ENCODE results near the gene SIM2.

Gene SIM2

DNA sequence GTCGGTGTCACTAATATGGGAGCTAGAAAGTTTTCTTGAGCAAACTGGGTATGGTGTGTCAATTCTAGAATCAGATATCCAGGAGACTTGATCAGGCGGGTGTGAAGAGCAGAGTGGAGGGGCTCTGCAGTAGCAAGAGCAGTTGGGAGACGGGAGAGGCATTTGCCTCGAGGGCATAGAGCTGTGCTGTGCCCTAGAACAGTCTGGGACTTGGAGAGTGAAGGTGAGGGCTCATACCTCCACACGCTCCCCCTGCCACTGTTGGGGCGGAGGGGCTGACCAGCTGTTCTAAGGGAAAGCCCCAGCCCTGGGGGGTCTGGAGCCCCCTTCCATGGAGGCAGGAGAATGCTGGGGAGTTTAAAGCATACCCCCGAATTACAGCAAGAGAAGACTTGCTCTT lies 33.8 kb downstream of the SIM2 start:
- TF ChIP-seq SP1 (IDR thresholded peaks at IDR 0.05) (no peak), SUZ12 (IDR thresholded peaks at IDR 0.05) (no peak), CTBP1 (IDR thresholded peaks at IDR 0.05; ENCODE audit: borderline replicate concordance) (no peak), FOXK2 (IDR thresholded peaks at IDR 0.05) (no peak), BHLHE40 (IDR thresholded peaks at IDR 0.05; ENCODE audit: borderline replicate concordance) (no peak), FOXA1 (IDR thresholded peaks at IDR 0.05) (no peak), HDGF (IDR thresholded peaks at IDR 0.05; ENCODE audit: borderline replicate concordance) (no peak), ARNT (IDR thresholded peaks at IDR 0.05) (no peak), ELF4 (IDR thresholded peaks at IDR 0.05) (no peak), L3MBTL2 (conservative IDR thresholded peaks at IDR 0.05) (no peak), LEF1 (IDR thresholded peaks at IDR 0.05; ENCODE audit: borderline replicate concordance) (no peak)
- TF ChIP-seq, protein P1, sequence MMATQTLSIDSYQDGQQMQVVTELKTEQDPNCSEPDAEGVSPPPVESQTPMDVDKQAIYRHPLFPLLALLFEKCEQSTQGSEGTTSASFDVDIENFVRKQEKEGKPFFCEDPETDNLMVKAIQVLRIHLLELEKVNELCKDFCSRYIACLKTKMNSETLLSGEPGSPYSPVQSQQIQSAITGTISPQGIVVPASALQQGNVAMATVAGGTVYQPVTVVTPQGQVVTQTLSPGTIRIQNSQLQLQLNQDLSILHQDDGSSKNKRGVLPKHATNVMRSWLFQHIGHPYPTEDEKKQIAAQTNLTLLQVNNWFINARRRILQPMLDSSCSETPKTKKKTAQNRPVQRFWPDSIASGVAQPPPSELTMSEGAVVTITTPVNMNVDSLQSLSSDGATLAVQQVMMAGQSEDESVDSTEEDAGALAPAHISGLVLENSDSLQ (IDR thresholded peaks at IDR 0.05), result no peak
- DNase-seq (ENCODE audit: extremely low spot score), result no peak
- ChIA-PET POLR2A (interaction anchor here (0.6 kb wide), 1 partner anchor 935 kb away, joined by 3 read pairs; no protein-coding TSS in a partner anchor), CTCF (no interaction called here)

DNA sequence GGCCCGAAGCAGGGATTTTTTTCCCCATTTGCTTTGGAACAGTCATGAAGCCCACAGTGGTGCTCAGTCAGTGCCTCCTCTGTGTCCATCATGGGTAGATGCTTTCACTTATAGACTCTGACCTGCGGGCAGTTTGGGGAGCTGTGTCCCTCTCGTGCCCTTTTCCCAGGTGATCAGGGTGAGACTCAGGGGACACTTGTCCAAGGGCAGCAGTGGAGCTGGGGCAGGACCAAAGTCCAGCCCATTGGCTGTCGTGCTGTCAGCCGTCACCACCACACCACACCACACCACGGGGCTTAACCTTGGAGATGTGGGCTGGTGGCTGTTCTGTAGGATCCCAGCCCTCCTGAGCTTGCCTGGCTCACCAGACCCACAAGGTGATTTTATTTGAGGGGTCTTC lies 34.9 kb downstream of the SIM2 start:
- POLR2A ChIA-PET, result no interaction called here
- CTCF ChIA-PET, result no interaction called here
- TF ChIP-seq SP1 (IDR thresholded peaks at IDR 0.05), result no peak
- DNase-seq (ENCODE audit: extremely low spot score), result no peak

DNA sequence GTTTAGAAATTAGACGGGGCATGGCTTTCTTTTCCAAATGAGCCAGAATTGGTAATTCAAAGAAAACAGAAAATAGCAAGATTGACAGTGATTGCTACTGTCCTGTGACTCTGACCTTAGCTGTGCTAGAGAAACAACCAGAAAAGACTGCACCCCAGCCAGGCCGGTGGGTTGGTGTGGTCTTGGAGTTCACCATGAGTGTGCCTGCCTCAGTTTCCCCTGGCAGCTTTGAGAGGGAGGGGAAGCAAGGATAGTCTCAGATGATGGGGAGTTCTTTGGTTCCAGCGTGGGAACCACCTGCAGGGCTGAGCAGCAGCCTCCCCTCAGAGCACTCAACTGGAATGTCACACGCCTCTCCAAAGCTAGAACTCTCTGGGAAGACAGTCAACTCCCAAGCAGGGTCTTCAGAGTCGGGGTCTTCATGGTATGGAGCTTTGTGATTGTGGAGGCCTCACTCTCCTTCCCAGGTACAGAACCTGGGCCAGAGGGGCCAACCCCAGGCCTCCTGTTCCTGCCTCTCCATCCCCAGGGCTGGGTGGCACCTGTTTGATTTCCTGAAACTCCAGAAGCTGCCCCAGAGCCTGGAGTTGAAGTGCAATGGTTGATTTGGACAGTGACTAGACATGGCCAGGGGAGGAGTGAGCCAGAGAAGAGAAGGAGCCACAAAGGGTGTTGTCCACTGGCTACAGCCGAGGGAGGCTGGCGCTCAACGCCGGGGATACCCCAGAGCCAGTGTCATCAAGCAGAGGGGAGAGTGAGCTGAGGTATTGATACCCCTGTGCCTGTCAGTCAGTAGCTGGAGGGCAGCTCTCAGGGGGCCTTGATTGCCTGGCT lies 35.7 kb downstream of the SIM2 start:
- ChIA-PET CTCF (no interaction called here), POLR2A (no interaction called here)

DNA sequence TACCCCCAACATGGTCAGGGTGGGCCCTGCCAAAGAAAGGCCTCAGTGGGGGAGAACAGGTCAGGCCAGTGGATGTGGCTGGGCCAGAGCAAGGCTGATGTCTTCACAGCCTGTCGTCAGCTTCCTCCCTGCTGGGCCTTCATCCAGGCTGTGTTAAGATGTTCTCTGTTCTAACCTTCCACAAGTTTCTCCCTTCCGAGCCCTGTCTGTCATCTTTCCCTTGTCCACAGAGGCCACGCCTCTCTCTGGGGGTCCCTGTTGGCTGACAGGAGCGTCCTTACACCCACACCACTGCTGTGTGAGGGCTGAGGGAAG lies 36.2 kb downstream of the SIM2 start:
- no peak for DNase-seq (ENCODE audit: extremely low spot score)
- no peak for TF ChIP-seq CTBP1 (IDR thresholded peaks at IDR 0.05; ENCODE audit: borderline replicate concordance)
- no peak for TF ChIP-seq FOXK2 (IDR thresholded peaks at IDR 0.05)
- TF ChIP-seq LEF1 (IDR thresholded peaks at IDR 0.05; ENCODE audit: borderline replicate concordance), result no peak
- no peak for TF ChIP-seq ELF4 (IDR thresholded peaks at IDR 0.05)
- no peak for TF ChIP-seq ZNF384 (IDR thresholded peaks at IDR 0.05)
- TF ChIP-seq HDGF (IDR thresholded peaks at IDR 0.05; ENCODE audit: borderline replicate concordance), result no peak
- no peak for TF ChIP-seq NFRKB (IDR thresholded peaks at IDR 0.05)
- TF ChIP-seq SUZ12 (IDR thresholded peaks at IDR 0.05), result no peak
- no peak for TF ChIP-seq SP1 (IDR thresholded peaks at IDR 0.05)
- ChIA-PET POLR2A (no interaction called here), CTCF (no interaction called here)

More for the DNA sequence above, 35.7 kb downstream of the SIM2 start:
- no peak for DNase-seq (ENCODE audit: extremely low spot score)
- TF ChIP-seq SP1 (IDR thresholded peaks at IDR 0.05), result no peak
- no peak for TF ChIP-seq LEF1 (IDR thresholded peaks at IDR 0.05; ENCODE audit: borderline replicate concordance)
- TF ChIP-seq FOXM1 (IDR thresholded peaks at IDR 0.05; ENCODE audit: borderline replicate concordance), result no peak
- TF ChIP-seq BHLHE40 (IDR thresholded peaks at IDR 0.05; ENCODE audit: borderline replicate concordance), result no peak
- no peak for TF ChIP-seq TARDBP (IDR thresholded peaks at IDR 0.05)
- TF ChIP-seq ZNF384 (IDR thresholded peaks at IDR 0.05), result no peak
- TF ChIP-seq HDGF (IDR thresholded peaks at IDR 0.05; ENCODE audit: borderline replicate concordance), result no peak
- TF ChIP-seq FOXA1 (IDR thresholded peaks at IDR 0.05), result no peak
- TF ChIP-seq, protein P1 (IDR thresholded peaks at IDR 0.05), result no peak

DNA sequence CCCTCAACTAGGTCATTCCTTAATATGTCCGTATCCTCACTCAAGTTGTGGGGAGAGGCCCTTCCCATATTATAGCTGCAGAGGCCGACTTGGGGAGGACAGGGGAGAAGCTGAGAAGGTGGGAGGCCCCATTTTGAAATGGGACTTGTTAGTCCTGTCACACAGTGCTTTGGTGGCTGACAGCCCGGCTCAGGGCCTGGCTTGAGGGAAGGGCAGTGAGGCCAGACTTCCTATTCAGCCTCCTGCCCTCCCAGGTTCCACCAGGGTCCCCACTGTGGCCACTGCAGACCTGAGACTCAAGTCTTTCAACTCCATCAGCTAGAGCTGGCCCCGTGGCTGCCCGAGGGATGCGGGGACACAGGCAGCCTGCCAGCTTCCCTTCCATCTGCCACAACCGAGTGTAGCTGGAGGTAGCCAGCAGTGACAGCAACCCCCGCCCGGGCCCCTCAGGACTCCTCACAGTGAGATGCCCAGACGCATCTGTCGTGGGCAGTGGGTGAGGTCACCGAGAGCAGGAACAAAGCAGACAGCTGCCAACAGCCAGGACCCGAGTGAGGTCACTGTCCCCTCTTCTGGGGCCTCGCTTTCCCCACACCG lies 36.9 kb downstream of the SIM2 start:
- DNase-seq (ENCODE audit: extremely low spot score), result no peak
- TF ChIP-seq NFRKB (IDR thresholded peaks at IDR 0.05) (no peak), SUZ12 (IDR thresholded peaks at IDR 0.05) (no peak), SP1 (IDR thresholded peaks at IDR 0.05) (no peak)
- TF ChIP-seq, protein P1 (IDR thresholded peaks at IDR 0.05), result no peak
- ChIA-PET CTCF (no interaction called here), POLR2A (no interaction called here)

DNA sequence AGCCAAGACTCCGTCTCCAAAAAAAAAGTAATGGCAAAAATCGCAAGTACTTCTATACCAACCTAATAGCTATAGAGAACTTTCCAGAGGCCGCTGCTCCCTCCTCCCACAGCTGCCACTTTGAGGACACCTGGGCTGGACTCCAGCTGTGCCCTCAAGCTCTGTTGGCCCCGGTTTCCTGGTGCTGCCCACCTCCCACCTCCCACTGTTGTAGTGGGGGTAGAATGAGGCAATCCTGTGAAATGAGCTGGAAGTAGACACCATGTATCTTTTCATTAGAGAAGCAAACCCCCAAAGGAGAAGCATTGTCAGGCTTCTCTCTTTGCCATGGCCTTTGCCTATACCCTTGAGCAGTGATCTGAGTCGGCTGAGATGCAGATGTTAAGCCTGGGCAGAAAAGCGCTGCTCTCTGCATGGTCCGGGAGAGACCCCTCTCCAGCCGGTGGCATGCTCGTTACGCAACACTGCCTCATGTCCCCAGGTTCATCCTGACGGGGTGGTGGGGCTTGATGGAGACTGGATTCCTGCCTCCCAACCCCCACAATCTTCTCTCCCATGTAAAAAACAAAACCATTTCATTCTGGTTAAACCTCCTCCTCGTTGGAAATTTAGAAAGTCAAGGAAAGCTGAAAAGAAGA lies 39.7 kb downstream of the SIM2 start:
- POLR2A ChIA-PET, result no interaction called here
- TF ChIP-seq, protein P1 (IDR thresholded peaks at IDR 0.05), result no peak
- TF ChIP-seq FOXK2 (IDR thresholded peaks at IDR 0.05) (no peak), ZNF384 (IDR thresholded peaks at IDR 0.05) (no peak), CTBP1 (IDR thresholded peaks at IDR 0.05; ENCODE audit: borderline replicate concordance) (no peak), ARNT (IDR thresholded peaks at IDR 0.05) (no peak), TARDBP (IDR thresholded peaks at IDR 0.05) (no peak)
- CTCF ChIA-PET, result no interaction called here
- no peak for DNase-seq (ENCODE audit: extremely low spot score)

All from HEK293T (cell line).